GM23338 (cell line): ENCODE results near the gene HBZ. TPM values are rescaled to one million over a fixed set of nuclear protein-coding genes. Genes with fewer than 3 reads are reported as not detected.

Experiments used
- ATAC-seq: fragments of 200-7000 bp; cut with Tn5 transposase; 3 replicates; pipeline ENCODE4 v1.9.1; 2020
- DNase-seq: peaks from one replicate; pipeline ENCODE4 v3.0.0-alpha.2; 2015; ENCODE audit warnings: low spot score
- H2AFZ ChIP-seq: fragments of 200-600 bp; sonication (generic); 2 replicates; pipeline ENCODE4 v1.8.0; 2016; ENCODE audit warnings: antibody characterized with exemption, mild to moderate bottlenecking, moderate library complexity
- H3F3A ChIP-seq: fragments of 200-600 bp; sonication (generic); replicated peaks from 2 replicates; pipeline ENCODE4 v1.8.0; 2017; ENCODE audit warnings: antibody characterized with exemption, mixed run types, low read depth
- H3K27ac ChIP-seq: fragments of 200-600 bp; sonication (generic); 2 replicates; pipeline ENCODE4 v1.6.1; 2016; ENCODE audit warnings: low read depth
- H3K27me3 ChIP-seq: fragments of 200-600 bp; sonication (generic); 2 replicates; pipeline ENCODE4 v1.8.0; 2016; ENCODE audit warnings: mild to moderate bottlenecking, mixed run types, moderate library complexity; ENCODE audit not compliant: insufficient read depth
- H3K36me3 ChIP-seq: fragments of 200-600 bp; sonication (generic); 2 replicates; pipeline ENCODE4 v1.8.0; 2016; ENCODE audit warnings: mild to moderate bottlenecking; ENCODE audit not compliant: insufficient read depth
- H3K4me1 ChIP-seq: fragments of 200-600 bp; sonication (generic); 2 replicates; pipeline ENCODE4 v1.8.0; 2016; ENCODE audit warnings: mild to moderate bottlenecking, moderate library complexity; ENCODE audit not compliant: insufficient read depth
- H3K4me2 ChIP-seq: fragments of 200-600 bp; sonication (generic); 2 replicates; pipeline ENCODE4 v1.7.1; 2017; ENCODE audit warnings: mixed run types
- H3K4me3 ChIP-seq: fragments of 200-600 bp; sonication (generic); 2 replicates; pipeline ENCODE4 v1.6.1; 2016; ENCODE audit warnings: mixed run types
- H3K79me2 ChIP-seq: fragments of 200-600 bp; sonication (generic); replicated peaks from 2 replicates; pipeline ENCODE4 v1.8.0; 2017; ENCODE audit warnings: mild to moderate bottlenecking; ENCODE audit not compliant: insufficient read depth
- H3K9me2 ChIP-seq: fragments of 200-600 bp; sonication (generic); 2 replicates; pipeline ENCODE4 v1.8.0; 2017; ENCODE audit not compliant: insufficient read depth
- H4K20me1 ChIP-seq: fragments of 200-600 bp; sonication (generic); replicated peaks from 2 replicates; pipeline ENCODE4 v1.8.0; 2017; ENCODE audit warnings: mild to moderate bottlenecking; ENCODE audit not compliant: insufficient read depth
- H3K27ac Mint-ChIP-seq: 2 replicates; pipeline ENCODE4 v1.8.0; 2020; ENCODE audit warnings: inconsistent platforms, mild to moderate bottlenecking, moderate library complexity, mixed read lengths
- H3K27me3 Mint-ChIP-seq: 3 replicates; pipeline ENCODE4 v1.8.0; 2022; ENCODE audit warnings: low read depth, mild to moderate bottlenecking, moderate library complexity, mixed read lengths, inconsistent platforms; ENCODE audit not compliant: insufficient read depth, poor library complexity
- H3K36me3 Mint-ChIP-seq: 3 replicates; pipeline ENCODE4 v1.8.0; 2021; ENCODE audit warnings: low read depth, mild to moderate bottlenecking, inconsistent platforms, moderate library complexity, mixed read lengths
- H3K4me1 Mint-ChIP-seq: 3 replicates; pipeline ENCODE4 v1.8.0; 2020; ENCODE audit warnings: mild to moderate bottlenecking, inconsistent platforms, mixed read lengths
- H3K4me3 Mint-ChIP-seq: 3 replicates; pipeline ENCODE4 v1.8.0; 2021; ENCODE audit warnings: moderate library complexity, mild to moderate bottlenecking, inconsistent platforms, mixed read lengths
- H3K9me3 Mint-ChIP-seq: 3 replicates; pipeline ENCODE4 v1.8.0; 2020; ENCODE audit warnings: moderate library complexity, mild to moderate bottlenecking, inconsistent platforms, mixed read lengths
- CTCF ChIP-seq, 2 experiments: fragments of 200-600 bp in 1 of 2; sonication (generic) in 1 of 2; conservative IDR thresholded peaks; 2 replicates each; pipeline versions ENCODE4 v1.5.1 to v1.6.1; 2016 to 2017; ENCODE audit warnings: antibody characterized with exemption in 2 of 2, low read depth in 2 of 2, mild to moderate bottlenecking in 2 of 2, moderate library complexity in 1 of 2
- ETS1 ChIP-seq: IDR thresholded peaks from 2 replicates; pipeline ENCODE4 v1.6.1; 2016; ENCODE audit warnings: antibody characterized with exemption
- NANOG ChIP-seq: IDR thresholded peaks from 2 replicates; pipeline ENCODE4 v1.6.1; 2016; ENCODE audit warnings: antibody characterized with exemption, borderline replicate concordance
- POLR2AphosphoS5 ChIP-seq: IDR thresholded peaks from 2 replicates; pipeline ENCODE4 v1.6.1; 2016; ENCODE audit warnings: antibody characterized with exemption, low read depth
- REST ChIP-seq: IDR thresholded peaks from one replicate; pipeline ENCODE4 v1.6.1; 2018; ENCODE audit warnings: antibody characterized with exemption; ENCODE audit not compliant: unreplicated experiment
- ZNF331 ChIP-seq: fragments of 250-450 bp; sonication (Bioruptor Pico); IDR thresholded peaks from 2 replicates; pipeline ENCODE4 v1.5.0; 2020; ENCODE audit warnings: low read depth, mild to moderate bottlenecking, moderate library complexity
- ZNF462 ChIP-seq: fragments of 250-450 bp; sonication (Bioruptor Pico); IDR thresholded peaks from 2 replicates; pipeline ENCODE4 v1.5.0; 2020; ENCODE audit warnings: mild to moderate bottlenecking, moderate library complexity
- polyA plus RNA-seq: library from polyadenylated mRNA; unstranded; fragments of >200 nt; fragmentation: Nextera tagmentation; extraction: Ambion mirVana; gene quantifications from 2 replicates; pipeline ENCODE4 v1.2.1, GENCODE V29; 2016
- total RNA-seq: library from RNA; depleted of rRNA; stranded (reverse); fragments of >200 nt; shearing (Covaris generic); gene quantifications from 2 replicates; pipeline ENCODE4 v1.2.3, GENCODE V29; 2014

HBZ gene
- total and polyA plus RNA-seq, 2 experiments from 2014 or later: 0.39 TPM; not detected in 1

- TF ChIP-seq ZNF462 (CRISPR knock-in tag): no peak
Observed at GRCh38 chr16:125011-125410, 27.4 kb upstream of the HBZ start (continued).

- Histone ChIP-seq H3K27ac (no peak overlapping the region), H3K79me2 (peaks cover 34% of the 10 kb centered on the region), H3F3A (0 out of 2 replicates have a peak, but pooled peaks cover 7% of the 10 kb centered on the region), H3K36me3 (no peaks in the 10 kb centered on the region), H2AFZ (no peak overlapping the region), H4K20me1 (peaks cover 7% of the 10 kb centered on the region; the same call in 1 of the 2 replicates), H3K4me3 (no peak overlapping the region), H3K4me2 (no peak overlapping the region), H3K9me2 (no peaks in the 10 kb centered on the region), H3K27me3 (no peaks in the 10 kb centered on the region), H3K4me1 (no peaks in the 10 kb centered on the region; the same call in 1 of the 2 replicates)
- no peak for TF ChIP-seq NANOG
- TF ChIP-seq POLR2AphosphoS5: no peak
- no peak for TF ChIP-seq REST
- TF ChIP-seq CTCF (conservative IDR thresholded peaks at IDR 0.05; ENCODE audit: low read depth in 2 of 2): no peak
- TF ChIP-seq ETS1: no peak
- no peak for TF ChIP-seq ZNF331 (CRISPR knock-in tag)
- Mint-ChIP-seq H3K4me3 (no peak overlapping the region), H3K36me3 (no peaks in the 10 kb centered on the region), H3K27me3 (peaks cover 7% of the 10 kb centered on the region), H3K9me3 (no peaks in the 10 kb centered on the region), H3K27ac (no peak overlapping the region), H3K4me1 (peaks cover 3% of the 10 kb centered on the region; the same call in 1 of the 3 replicates)
- no peak for DNase-seq
- ATAC-seq: no peak
Observed at GRCh38 chr16:129075-129474, 23.4 kb upstream of the HBZ start.
